Thyroid gland (tissue), 4 donors: ENCODE measurements around the gene SLC8A2. TPM values are rescaled to one million over a fixed set of nuclear protein-coding genes. Genes with fewer than 3 reads are reported as not detected.

Source experiments
- DNase-seq, 2 donors: peaks; one replicate each; pipeline ENCODE4 v3.0.0-alpha.2; 2019
- H3K27ac ChIP-seq, 3 donors: fragments of 200-600 bp; sonication (generic); 1 replicate in 2 of 3; 2 replicates in 1 of 3; pipeline ENCODE4 v1.5.1; 2016 to 2019; ENCODE audit warnings: mild to moderate bottlenecking in 1 of 3, moderate library complexity in 1 of 3
- H3K27me3 ChIP-seq: fragments of 200-600 bp; sonication (generic); one replicate; pipeline ENCODE4 v1.5.1; 2019
- H3K36me3 ChIP-seq, 2 donors: fragments of 200-600 bp; sonication (generic); one replicate each; pipeline ENCODE4 v1.5.1; 2016 to 2019
- H3K4me1 ChIP-seq, 2 donors: fragments of 200-600 bp; sonication (generic); one replicate each; pipeline ENCODE4 v1.5.1; 2017 to 2019
- H3K4me3 ChIP-seq, 3 donors: fragments of 200-600 bp; sonication (generic); replicated peaks in 1 of 3; 1 replicate in 2 of 3; 2 replicates in 1 of 3; pipeline ENCODE4 v1.5.1; 2016; ENCODE audit warnings: mild to moderate bottlenecking in 1 of 3
- H3K9me3 ChIP-seq: fragments of 200-600 bp; sonication (generic); one replicate; pipeline ENCODE4 v1.5.1; 2017
- POLR2A ChIP-seq, 2 donors: fragments of 450-650 bp; IDR thresholded peaks; one replicate each; pipeline ENCODE4 v1.6.1; 2017; ENCODE audit warnings: antibody characterized with exemption in 2 of 2, mild to moderate bottlenecking in 2 of 2, moderate library complexity in 1 of 2
- WGBS, 2 donors: methylation state at CpG; one replicate each; pipeline ENCODE4 v1.1.5; 2017; 5-methylcytosine and 5-hydroxymethylcytosine counted together
- intact Hi-C: fragments of 100-400 bp; cut with DNase I; formaldehyde crosslinking; loops from one replicate; pipeline ENCODE4 v1.15.1; 2023
- total RNA-seq, 4 donors: library from RNA; depleted of rRNA; stranded (reverse); fragments of >200 nt; gene quantifications; one replicate each; pipeline ENCODE4 v1.2.3, GENCODE V29; 2016
- TF ChIP-seq, protein P1 (sequence below), 6 experiments: fragments of 200-600 bp in 3 of 6; fragments of 450-650 bp in 3 of 6; sonication (generic) in 3 of 6; IDR thresholded peaks; one replicate each; pipeline ENCODE4 v1.5.1; 2016 to 2019; ENCODE audit warnings: antibody characterized with exemption in 6 of 6, mild to moderate bottlenecking in 2 of 6, inconsistent platforms in 1 of 6, moderate library complexity in 1 of 6

The SLC8A2 gene
- total RNA-seq, 4 donors from 2014 or later: 0.29 to 0.59 TPM; not detected in 2

DNA sequence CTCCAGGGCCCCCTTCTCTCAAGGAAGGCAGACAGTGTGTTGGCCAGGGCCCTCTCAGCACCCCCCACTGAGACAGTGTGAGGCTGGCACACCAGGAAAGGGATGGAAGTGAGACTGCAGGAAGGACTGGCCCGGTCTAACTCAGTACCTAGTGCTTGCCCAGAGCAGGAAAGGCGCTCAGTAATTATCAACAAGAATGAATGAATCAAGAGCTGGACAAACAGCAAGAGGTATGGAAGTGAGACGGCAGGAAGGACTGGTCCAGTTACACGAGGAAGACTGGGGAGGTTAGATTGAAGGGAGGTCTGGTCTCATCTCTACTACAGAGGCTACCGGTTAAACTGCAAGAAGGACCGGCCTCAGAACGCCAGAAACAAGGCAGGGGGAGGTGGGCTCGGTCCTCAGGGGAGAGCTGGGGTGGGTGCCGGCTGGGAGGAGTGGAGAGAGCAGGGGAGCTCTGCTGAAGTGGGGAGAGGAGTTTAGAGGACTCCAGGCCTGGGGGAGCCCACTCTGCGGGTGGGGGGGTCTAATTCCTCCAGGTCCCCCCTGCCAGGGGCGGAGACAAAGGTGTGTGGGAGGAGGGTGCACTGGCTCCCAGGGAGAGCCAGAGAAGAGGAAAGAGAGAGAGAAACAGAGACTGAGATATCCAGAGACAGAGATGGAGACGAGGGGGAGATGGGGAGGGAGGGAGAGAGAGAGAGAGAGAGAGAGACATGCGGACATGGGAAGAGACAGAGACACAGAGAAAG is 1.1 kb downstream of the SLC8A2 start:
- H3K36me3 ChIP-seq: no peaks in the 10 kb centered on the region
- no peak overlapping the region for H3K4me3 ChIP-seq
- peaks cover 11% of the 10 kb centered on the region for H3K27me3 ChIP-seq
- intact Hi-C loops: no loop called here
- no peak for TF ChIP-seq POLR2A (IDR thresholded peaks at IDR 0.05)
- TF ChIP-seq, protein P1, sequence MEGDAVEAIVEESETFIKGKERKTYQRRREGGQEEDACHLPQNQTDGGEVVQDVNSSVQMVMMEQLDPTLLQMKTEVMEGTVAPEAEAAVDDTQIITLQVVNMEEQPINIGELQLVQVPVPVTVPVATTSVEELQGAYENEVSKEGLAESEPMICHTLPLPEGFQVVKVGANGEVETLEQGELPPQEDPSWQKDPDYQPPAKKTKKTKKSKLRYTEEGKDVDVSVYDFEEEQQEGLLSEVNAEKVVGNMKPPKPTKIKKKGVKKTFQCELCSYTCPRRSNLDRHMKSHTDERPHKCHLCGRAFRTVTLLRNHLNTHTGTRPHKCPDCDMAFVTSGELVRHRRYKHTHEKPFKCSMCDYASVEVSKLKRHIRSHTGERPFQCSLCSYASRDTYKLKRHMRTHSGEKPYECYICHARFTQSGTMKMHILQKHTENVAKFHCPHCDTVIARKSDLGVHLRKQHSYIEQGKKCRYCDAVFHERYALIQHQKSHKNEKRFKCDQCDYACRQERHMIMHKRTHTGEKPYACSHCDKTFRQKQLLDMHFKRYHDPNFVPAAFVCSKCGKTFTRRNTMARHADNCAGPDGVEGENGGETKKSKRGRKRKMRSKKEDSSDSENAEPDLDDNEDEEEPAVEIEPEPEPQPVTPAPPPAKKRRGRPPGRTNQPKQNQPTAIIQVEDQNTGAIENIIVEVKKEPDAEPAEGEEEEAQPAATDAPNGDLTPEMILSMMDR (IDR thresholded peaks at IDR 0.05): no peak
- no peak for DNase-seq
- WGBS, 2 donors: 25 to 26% methylated on average over 13 of the region's 13 CpGs
- H3K9me3 ChIP-seq: no peaks in the 10 kb centered on the region
- H3K4me1 ChIP-seq: peaks cover 0 to 7% of the 10 kb centered on the region in 2 donors
- H3K27ac ChIP-seq: no peak overlapping the region

- intact Hi-C loops: no loop called here
- no peak overlapping the region for H3K4me3 ChIP-seq
- H3K27ac ChIP-seq: no peak overlapping the region
- H3K4me1 ChIP-seq: peaks cover 0 to 7% of the 10 kb centered on the region in 2 donors
- DNase-seq: no peak
- H3K9me3 ChIP-seq: no peaks in the 10 kb centered on the region
- no peaks in the 10 kb centered on the region for H3K36me3 ChIP-seq
- no peak for TF ChIP-seq POLR2A (IDR thresholded peaks at IDR 0.05)
- TF ChIP-seq, protein P1 (IDR thresholded peaks at IDR 0.05): no peak
- 19 to 20% methylated on average over 1 to 11 of the region's 12 CpGs for WGBS, 2 donors
- H3K27me3 ChIP-seq: peaks cover 11% of the 10 kb centered on the region
Measured at GRCh38 chr19:47469719-47470118, 2.0 kb downstream of the SLC8A2 start.

- Histone ChIP-seq H3K4me1 (peaks cover 0 to 7% of the 10 kb centered on the region in 2 donors), H3K27me3 (peaks cover 11% of the 10 kb centered on the region), H3K4me3 (no peak overlapping the region), H3K36me3 (no peaks in the 10 kb centered on the region), H3K27ac (no peak overlapping the region), H3K9me3 (no peaks in the 10 kb centered on the region)
- WGBS, 2 donors: 9 to 13% methylated on average over 6 of the region's 6 CpGs
- intact Hi-C loops: no loop called here
- DNase-seq: no peak
- no peak for TF ChIP-seq POLR2A (IDR thresholded peaks at IDR 0.05)
- TF ChIP-seq, protein P1 (IDR thresholded peaks at IDR 0.05): no peak
Measured at GRCh38 chr19:47469363-47469700, 2.4 kb downstream of the SLC8A2 start.

- H3K4me3 ChIP-seq: no peak overlapping the region
- no peak overlapping the region for H3K27ac ChIP-seq
- no peak for DNase-seq
- H3K9me3 ChIP-seq: no peaks in the 10 kb centered on the region
- 40 to 44% methylated on average over 9 of the region's 9 CpGs for WGBS, 2 donors
- H3K4me1 ChIP-seq: peaks cover 0 to 7% of the 10 kb centered on the region in 2 donors
- no peak for TF ChIP-seq POLR2A (IDR thresholded peaks at IDR 0.05)
- TF ChIP-seq, protein P1 (IDR thresholded peaks at IDR 0.05): no peak
- no peaks in the 10 kb centered on the region for H3K36me3 ChIP-seq
- intact Hi-C loops: no loop called here
- H3K27me3 ChIP-seq: peaks cover 11% of the 10 kb centered on the region
Measured at GRCh38 chr19:47467914-47468313, 3.8 kb downstream of the SLC8A2 start.

DNA sequence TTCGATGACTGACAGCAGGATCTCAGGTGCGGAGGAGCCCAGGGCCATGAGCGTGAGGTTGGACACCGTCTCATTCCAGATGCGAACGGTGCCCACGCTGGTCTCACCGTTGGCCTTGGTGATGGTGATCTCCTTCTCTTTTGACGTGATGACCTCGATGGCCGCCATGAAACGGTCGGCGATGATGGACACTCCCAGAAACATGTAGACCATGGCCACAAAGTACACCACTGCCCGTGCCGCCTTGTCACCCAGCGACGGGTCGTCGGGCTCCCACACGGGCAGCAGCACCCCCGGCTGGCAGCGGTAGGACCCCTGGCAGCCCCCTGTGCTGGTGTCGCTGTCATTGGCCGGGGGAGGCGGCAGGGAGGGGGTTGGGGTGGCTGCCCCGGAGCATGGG is 5.7 kb downstream of the SLC8A2 start:
- H3K4me3 ChIP-seq: no peak overlapping the region
- intact Hi-C loops: no loop called here

More for the DNA sequence above, 5.7 kb downstream of the SLC8A2 start:
- no peak for DNase-seq
- Histone ChIP-seq H3K4me1 (no peaks in the 10 kb centered on the region), H3K9me3 (no peaks in the 10 kb centered on the region), H3K36me3 (no peaks in the 10 kb centered on the region), H3K27me3 (peaks cover 3% of the 10 kb centered on the region), H3K27ac (no peak overlapping the region)
- WGBS, 2 donors: 80 to 88% methylated on average over 14 to 25 of the region's 27 CpGs
- TF ChIP-seq, protein P1 (IDR thresholded peaks at IDR 0.05): no peak
- no peak for TF ChIP-seq POLR2A (IDR thresholded peaks at IDR 0.05)
